Skin epidermis (tissue), 12 donors: ENCODE results near the gene PRLHR.

ENCODE experiments used
- H3K27ac ChIP-seq, 21 experiments: fragments of 200-600 bp; sonication (generic) in 11 of 21; one replicate each; pipeline ENCODE4 v1.5.0; 2020; ENCODE audit warnings: mild to moderate bottlenecking in 3 of 21, inconsistent platforms in 2 of 21, moderate library complexity in 2 of 21
- H3K4me3 ChIP-seq, 7 experiments: fragments of 200-600 bp; sonication (generic) in 2 of 7; one replicate each; pipeline ENCODE4 v1.5.0; 2020; ENCODE audit warnings: inconsistent platforms in 2 of 7, mild to moderate bottlenecking in 2 of 7, moderate library complexity in 1 of 7

Gene PRLHR

GRCh38 chr10:118590334-118590733 lies 5.1 kb downstream of the PRLHR start:
- no peak overlapping the region for H3K4me3 ChIP-seq
- no peak overlapping the region for H3K27ac ChIP-seq

- no peak overlapping the region for H3K4me3 ChIP-seq
- H3K27ac ChIP-seq = no peak overlapping the region
These were observed 7.4 kb downstream of the PRLHR start for GRCh38 chr10:118587881-118588651.

- Histone ChIP-seq H3K4me3 (no peak overlapping the region), H3K27ac (no peak overlapping the region)
These were observed 8.5 kb downstream of the PRLHR start for GRCh38 chr10:118586911-118587310.

GRCh38 chr10:118585794-118586193 lies 9.7 kb downstream of the PRLHR start:
- no peak overlapping the region for H3K4me3 ChIP-seq
- no peak overlapping the region for H3K27ac ChIP-seq

GRCh38 chr10:118585234-118585633 lies 10.2 kb downstream of the PRLHR start:
- no peak overlapping the region for H3K4me3 ChIP-seq
- H3K27ac ChIP-seq = no peak overlapping the region

GRCh38 chr10:118584181-118584954 lies 11.1 kb downstream of the PRLHR start:
- no peak overlapping the region for H3K27ac ChIP-seq
- H3K4me3 ChIP-seq = no peak overlapping the region

GRCh38 chr10:118583611-118584010 lies 11.8 kb downstream of the PRLHR start:
- Histone ChIP-seq H3K27ac (no peak overlapping the region), H3K4me3 (no peak overlapping the region)

GRCh38 chr10:118582511-118582910 lies 12.9 kb downstream of the PRLHR start:
- Histone ChIP-seq H3K4me3 (no peak overlapping the region), H3K27ac (no peak overlapping the region)

- Histone ChIP-seq H3K27ac (no peak overlapping the region), H3K4me3 (no peak overlapping the region)
These were observed 14.1 kb downstream of the PRLHR start for GRCh38 chr10:118581340-118581739.

GRCh38 chr10:118580702-118581101 lies 14.7 kb downstream of the PRLHR start:
- Histone ChIP-seq H3K4me3 (no peak overlapping the region), H3K27ac (no peak overlapping the region)

GRCh38 chr10:118573512-118573911 lies 21.9 kb downstream of the PRLHR start:
- no peak overlapping the region for H3K4me3 ChIP-seq
- no peak overlapping the region for H3K27ac ChIP-seq

GRCh38 chr10:118572256-118573041 lies 23.0 kb downstream of the PRLHR start:
- no peak overlapping the region for H3K4me3 ChIP-seq
- H3K27ac ChIP-seq = no peak overlapping the region

- Histone ChIP-seq H3K27ac (no peak overlapping the region), H3K4me3 (no peak overlapping the region)
These were observed 24.3 kb downstream of the PRLHR start for GRCh38 chr10:118571123-118571522.

- H3K27ac ChIP-seq = peak overlapping the region in 1 of 21 experiments; percentile 26
- H3K4me3 ChIP-seq = no peak overlapping the region
These were observed 24.9 kb downstream of the PRLHR start for GRCh38 chr10:118570591-118570990.

GRCh38 chr10:118569882-118570252 lies 25.6 kb downstream of the PRLHR start:
- H3K27ac ChIP-seq = no peak overlapping the region

GRCh38 chr10:118569241-118569881 lies 26.1 kb downstream of the PRLHR start:
- Histone ChIP-seq H3K27ac (no peak overlapping the region), H3K4me3 (no peak overlapping the region)

More at GRCh38 chr10:118569882-118570252, 25.6 kb downstream of the PRLHR start:
- no peak overlapping the region for H3K4me3 ChIP-seq

GRCh38 chr10:118568327-118568848 lies 27.1 kb downstream of the PRLHR start:
- no peak overlapping the region for H3K4me3 ChIP-seq
- no peak overlapping the region for H3K27ac ChIP-seq

GRCh38 chr10:118567701-118568248 lies 27.7 kb downstream of the PRLHR start:
- Histone ChIP-seq H3K4me3 (no peak overlapping the region), H3K27ac (no peak overlapping the region)

GRCh38 chr10:118566911-118567310 lies 28.5 kb downstream of the PRLHR start:
- Histone ChIP-seq H3K4me3 (no peak overlapping the region), H3K27ac (no peak overlapping the region)
